RWPE1 (cell line): Measurements from ENCODE around the gene SDC3.

Experiments used
- CTCF ChIA-PET: fragments of 350-600 bp; sonication (Branson Sonifier 250); formaldehyde crosslinking; extraction: SDS; loops from one replicate; lab custom pipeline; 2021; lab: Yijun Ruan, JAX
- POLR2A ChIA-PET: fragments of 400-600 bp; formaldehyde crosslinking; extraction: SDS; loops from one replicate; lab custom pipeline; 2020; ENCODE audit warnings: antibody characterized with exemption; ENCODE audit not compliant: low non-redundant PET; lab: Yijun Ruan, JAX
- DNase-seq: peaks from one replicate; pipeline ENCODE4 v3.0.0; 2012; ENCODE audit warnings: low spot score
- H3K27ac ChIP-seq: fragments of 450-650 bp; 2 replicates; pipeline ENCODE4 v1.5.1; 2017
- TF ChIP-seq, protein P1 (sequence below): fragments of 450-650 bp; conservative IDR thresholded peaks from 2 replicates; pipeline ENCODE4 v1.5.1; 2017; ENCODE audit warnings: low read depth, mild to moderate bottlenecking

SDC3 gene

GRCh38 chr1:30839827-30840359 is 68.7 kb downstream of the SDC3 start:
- CTCF ChIA-PET = no interaction called here
- POLR2A ChIA-PET = no interaction called here
- no peak overlapping the region for H3K27ac ChIP-seq
- DNase-seq = no peak
- TF ChIP-seq, protein P1, sequence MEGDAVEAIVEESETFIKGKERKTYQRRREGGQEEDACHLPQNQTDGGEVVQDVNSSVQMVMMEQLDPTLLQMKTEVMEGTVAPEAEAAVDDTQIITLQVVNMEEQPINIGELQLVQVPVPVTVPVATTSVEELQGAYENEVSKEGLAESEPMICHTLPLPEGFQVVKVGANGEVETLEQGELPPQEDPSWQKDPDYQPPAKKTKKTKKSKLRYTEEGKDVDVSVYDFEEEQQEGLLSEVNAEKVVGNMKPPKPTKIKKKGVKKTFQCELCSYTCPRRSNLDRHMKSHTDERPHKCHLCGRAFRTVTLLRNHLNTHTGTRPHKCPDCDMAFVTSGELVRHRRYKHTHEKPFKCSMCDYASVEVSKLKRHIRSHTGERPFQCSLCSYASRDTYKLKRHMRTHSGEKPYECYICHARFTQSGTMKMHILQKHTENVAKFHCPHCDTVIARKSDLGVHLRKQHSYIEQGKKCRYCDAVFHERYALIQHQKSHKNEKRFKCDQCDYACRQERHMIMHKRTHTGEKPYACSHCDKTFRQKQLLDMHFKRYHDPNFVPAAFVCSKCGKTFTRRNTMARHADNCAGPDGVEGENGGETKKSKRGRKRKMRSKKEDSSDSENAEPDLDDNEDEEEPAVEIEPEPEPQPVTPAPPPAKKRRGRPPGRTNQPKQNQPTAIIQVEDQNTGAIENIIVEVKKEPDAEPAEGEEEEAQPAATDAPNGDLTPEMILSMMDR = no peak

GRCh38 chr1:30838996-30839395 is 69.6 kb downstream of the SDC3 start:
- H3K27ac ChIP-seq = no peak overlapping the region
- POLR2A ChIA-PET = no interaction called here
- CTCF ChIA-PET = interaction anchor here (0.6 kb wide), 1 partner anchor 27 kb away, joined by 3 read pairs; no protein-coding TSS in a partner anchor
- DNase-seq = no peak
- TF ChIP-seq, protein P1 = no peak

DNA sequence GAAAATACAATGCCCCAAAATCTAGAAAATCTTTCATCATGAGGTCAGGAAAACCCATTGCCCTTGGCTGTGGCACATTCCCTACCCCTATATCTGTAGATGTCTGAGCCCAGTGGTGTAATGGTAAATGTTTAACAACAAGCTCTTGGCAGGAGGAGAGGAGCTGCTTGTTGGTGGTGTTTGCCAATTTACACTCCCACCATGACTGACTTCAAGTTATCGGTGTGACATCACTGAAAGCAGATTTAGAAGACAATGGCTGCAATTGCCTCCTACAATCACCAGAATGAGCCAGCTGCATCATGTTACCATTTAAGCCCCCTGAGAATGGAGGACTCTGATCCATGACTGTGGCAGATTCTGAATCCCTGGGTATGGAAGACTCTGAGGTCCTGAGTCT is 70.9 kb downstream of the SDC3 start:
- H3K27ac ChIP-seq = no peak overlapping the region
- POLR2A ChIA-PET = no interaction called here
- TF ChIP-seq, protein P1 = no peak
- DNase-seq = no peak
- CTCF ChIA-PET = interaction anchor here (0.7 to 1.6 kb wide), 2 partner anchors 36 to 97 kb away, joined by 4 to 5 read pairs; no protein-coding TSS in a partner anchor

DNA sequence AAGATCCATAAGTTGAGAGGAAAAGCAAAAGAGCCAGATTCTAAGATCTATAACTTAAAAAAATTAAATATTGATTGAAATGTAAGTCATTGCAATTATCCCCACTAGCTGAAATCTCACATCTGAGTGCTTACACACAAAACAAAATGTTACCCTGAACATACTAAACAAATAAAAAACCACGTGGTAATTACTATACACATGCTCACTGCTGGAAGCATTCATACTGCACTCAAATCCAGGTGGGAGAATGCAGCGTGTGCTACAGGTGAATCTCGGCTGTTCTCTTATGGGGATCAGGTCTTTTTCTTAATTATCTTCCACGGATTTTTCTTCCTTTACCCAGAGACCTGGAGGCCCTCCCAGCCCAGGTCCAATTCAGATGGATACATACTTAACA is 74.3 kb downstream of the SDC3 start:
- TF ChIP-seq, protein P1 = no peak
- ChIA-PET CTCF (interaction anchor here (0.6 kb wide), 1 partner anchor 25 kb away, joined by 3 read pairs; no protein-coding TSS in a partner anchor), POLR2A (no interaction called here)
- no peak for DNase-seq
- no peak overlapping the region for H3K27ac ChIP-seq

DNA sequence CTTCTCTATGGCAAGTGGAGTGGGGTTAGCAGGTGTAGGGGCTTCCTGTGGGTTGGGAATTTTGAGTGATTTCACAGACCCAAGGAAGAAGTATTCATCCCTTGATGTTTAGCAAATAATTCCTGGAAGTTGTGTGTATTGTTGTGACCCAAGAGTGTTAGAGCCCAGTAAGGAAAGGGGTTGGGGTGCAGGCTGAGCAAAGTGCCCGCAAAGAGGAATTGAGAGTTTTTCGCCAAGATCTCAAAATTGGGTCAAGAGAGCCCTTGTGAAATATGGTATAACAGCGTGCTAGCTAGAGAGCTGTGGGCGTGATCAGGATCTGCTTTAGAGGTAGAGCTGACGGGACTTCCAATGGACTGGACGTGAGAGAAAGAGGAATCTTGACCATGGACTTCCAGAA is 78.0 kb downstream of the SDC3 start:
- H3K27ac ChIP-seq = no peak overlapping the region
- ChIA-PET POLR2A (no interaction called here), CTCF (no interaction called here)
- TF ChIP-seq, protein P1 = no peak
- no peak for DNase-seq

GRCh38 chr1:30829889-30830288 is 78.7 kb downstream of the SDC3 start:
- no peak for DNase-seq
- POLR2A ChIA-PET = no interaction called here
- CTCF ChIA-PET = no interaction called here
- TF ChIP-seq, protein P1 = no peak
- H3K27ac ChIP-seq = no peak overlapping the region
